Activated CD8-positive, alpha-beta memory T cell treated with anti-CD3 and anti-CD28 coated beads for 1 hour (primary cell): ENCODE data around the gene ZNF710.
A peak's percentile ranks its signal among the peaks of the same experiment; 100 is the strongest.

ENCODE experiments used
- DNase-seq, 2 donors: peaks; one replicate each; pipeline ENCODE4 v3.0.0-alpha.2; 2020; ENCODE audit warnings: low read depth in 1 of 2; ENCODE audit errors: extremely low read depth in 1 of 2

Gene ZNF710

DNA sequence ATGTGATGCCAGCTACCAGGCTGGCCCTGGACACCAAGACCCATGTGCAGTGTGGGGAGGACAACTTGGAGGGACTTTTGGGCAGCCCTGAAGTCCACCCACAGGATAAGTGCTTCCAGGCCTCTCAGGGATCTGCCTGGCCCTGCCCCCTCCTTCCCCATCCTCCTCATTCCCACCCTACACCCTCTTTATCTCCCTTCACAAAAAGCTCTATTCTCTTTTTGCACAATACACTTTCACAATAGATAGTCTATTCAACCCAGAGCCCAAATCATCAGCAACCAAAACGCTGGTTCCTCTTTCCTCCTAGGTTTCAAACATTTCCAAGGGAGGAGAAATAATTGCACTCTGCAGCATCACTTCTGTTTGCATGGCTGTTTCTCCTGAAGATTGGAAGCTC lies 7.8 kb upstream of the ZNF710 start:
- DNase-seq = no peak

- DNase-seq = no peak
Measured at GRCh38 chr15:89997079-89997478, 4.0 kb upstream of the ZNF710 start.

DNA sequence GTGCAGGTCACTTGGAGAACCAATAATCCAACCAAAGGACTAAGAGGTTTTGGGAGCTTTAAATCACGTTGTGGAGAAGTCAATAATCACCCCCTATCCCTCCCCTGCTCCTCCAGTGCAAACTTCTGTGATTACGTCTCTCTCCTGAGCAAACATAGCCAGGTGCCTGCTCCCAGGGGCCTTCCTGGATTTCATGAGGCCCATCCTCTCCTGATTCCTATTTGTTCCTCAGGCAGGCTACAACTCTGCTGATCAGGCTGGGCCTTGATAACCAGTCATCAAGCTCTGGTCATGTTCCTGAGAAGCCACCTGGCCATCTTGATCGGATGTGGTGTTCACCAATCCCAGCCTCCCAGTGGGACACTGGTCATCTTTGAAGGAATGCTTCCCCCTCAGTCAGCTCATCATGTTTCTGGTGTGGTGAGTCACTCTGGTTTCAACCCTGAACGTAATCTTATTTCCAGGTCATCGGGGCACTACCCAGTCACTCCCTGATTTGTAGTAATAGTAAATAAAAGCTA lies 2.9 kb upstream of the ZNF710 start:
- DNase-seq = no peak

DNA sequence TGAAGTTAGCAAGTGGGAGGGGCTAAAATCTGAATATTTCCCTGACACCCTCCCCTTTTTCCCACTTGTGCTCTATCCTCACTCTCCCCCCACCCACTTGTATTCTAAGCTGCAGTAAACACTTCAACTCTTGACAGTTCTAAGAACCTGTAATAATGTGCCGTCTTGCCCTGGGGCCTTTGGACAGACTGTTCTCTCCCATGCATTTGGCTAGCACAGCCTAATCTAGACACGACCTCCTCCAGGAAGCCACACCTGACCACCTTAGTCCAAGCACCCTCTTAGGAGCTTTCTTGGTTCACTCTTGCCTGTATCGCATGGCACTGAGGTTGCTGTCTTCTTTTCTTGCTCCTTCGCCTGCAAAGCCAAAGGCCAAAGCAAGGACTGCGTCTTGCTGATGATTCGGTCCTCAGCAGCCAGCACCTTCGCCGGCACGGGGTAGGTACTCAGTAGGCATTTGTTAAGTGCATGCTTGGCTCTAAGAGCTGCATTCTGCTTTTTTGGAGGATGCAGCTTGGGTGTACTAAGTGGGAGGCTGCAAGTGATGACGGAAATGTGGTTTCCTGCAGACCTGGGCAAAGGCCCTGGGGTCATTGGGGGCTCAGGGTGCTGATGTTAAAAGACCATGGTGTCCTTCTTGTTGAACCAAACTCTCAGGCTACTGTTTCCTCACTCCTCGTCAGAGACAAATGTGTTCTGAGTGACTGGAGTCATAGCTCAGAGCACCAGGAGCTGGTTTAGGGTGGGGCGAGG lies 2.0 kb upstream of the ZNF710 start:
- no peak for DNase-seq

DNA sequence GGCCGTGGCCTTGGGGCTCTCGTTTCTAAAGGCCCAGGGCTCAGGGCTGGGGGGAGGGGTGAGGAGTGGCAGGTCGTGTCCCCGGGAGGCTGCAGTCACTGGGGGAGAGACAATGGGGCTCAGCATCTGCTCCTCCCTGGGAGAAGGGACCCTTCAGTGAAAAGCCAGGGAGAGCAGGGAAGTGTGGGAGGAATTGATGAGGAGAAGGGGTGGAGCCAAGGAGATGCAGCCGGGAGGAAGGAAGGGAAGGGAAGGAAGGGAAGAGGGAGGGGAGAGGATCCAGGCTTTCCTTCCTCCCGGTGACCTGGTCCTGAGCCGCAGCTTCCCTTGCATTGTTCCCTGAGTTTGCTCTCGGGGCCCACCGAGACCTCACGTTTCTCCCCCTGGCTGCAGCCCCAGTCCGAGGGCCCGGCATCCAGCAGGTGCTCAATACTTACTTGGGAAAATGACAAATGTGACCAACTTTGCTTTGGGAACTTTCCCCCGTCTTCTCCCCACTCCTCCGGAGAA lies 1.4 kb upstream of the ZNF710 start:
- DNase-seq = no peak

DNA sequence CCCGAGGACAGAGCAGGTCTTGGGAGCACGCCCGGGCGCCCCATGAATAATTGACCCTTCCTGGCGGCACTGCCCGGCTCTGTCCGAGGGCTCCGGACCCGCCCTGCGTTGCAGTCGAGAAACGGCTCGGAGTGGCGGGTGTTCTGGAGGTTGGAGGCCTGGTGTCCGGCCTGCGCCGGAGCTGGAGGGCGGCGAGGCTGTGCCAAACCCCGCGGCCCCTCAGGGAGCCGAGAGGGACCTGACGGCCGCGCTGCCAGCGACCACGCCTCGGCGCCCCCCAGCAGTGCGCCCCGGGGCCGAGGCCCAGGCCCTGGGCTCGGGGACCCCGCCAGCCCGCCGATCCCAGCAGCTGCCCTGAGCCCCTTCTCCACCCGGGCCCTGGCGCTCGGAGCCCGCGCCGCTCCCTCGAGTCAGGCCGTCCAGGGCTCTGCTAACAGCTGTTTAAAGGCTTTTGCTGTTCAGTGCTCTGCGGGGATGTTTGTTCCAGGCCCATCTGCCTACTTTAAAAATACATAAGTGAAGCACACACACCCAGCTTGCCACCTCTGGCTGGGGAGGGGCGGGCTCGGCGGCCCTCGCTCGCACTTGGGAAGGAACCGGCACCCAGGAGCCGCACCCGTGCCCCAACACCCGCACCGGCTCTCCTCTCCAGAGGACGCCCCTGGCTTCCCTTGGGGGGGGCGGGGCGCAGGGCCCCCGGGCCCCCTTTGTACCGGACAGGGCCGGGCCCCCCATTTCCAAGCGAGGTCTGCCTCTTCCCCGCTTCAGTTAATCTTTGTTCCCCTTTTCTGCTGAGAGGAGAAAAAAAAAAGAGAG lies 730 bp upstream of the ZNF710 start:
- no peak for DNase-seq

- peak in 1 of 2 donors; percentile 34 for DNase-seq
Measured at GRCh38 chr15:90001683-90002427, 731 bp downstream of the ZNF710 start.

DNA sequence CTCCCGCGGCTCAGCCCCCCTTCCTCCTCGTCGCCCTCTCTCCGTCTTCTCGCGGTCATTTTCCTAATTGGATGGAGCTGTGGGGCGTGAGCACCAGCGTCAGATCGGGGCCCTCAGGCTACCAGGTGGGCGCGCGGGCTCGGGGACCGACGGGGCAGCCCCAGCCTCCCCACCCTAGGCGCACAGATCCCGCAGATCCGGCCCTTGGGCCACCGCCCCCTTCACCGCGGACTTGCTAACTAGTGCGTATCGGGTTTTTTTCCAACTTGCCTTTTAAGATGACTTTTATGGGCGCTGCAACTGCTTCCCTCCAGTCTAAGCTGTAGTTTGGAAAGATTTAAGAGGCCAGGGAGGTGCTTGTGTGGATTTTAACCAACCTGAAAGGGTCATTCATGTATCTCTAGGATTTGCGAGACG lies 1.3 kb downstream of the ZNF710 start:
- DNase-seq = no peak

GRCh38 chr15:90003736-90004135 lies 2.6 kb downstream of the ZNF710 start:
- no peak for DNase-seq

GRCh38 chr15:90004252-90004651 lies 3.1 kb downstream of the ZNF710 start:
- no peak for DNase-seq

- DNase-seq = no peak
Measured at GRCh38 chr15:90004671-90005070, 3.5 kb downstream of the ZNF710 start.

DNA sequence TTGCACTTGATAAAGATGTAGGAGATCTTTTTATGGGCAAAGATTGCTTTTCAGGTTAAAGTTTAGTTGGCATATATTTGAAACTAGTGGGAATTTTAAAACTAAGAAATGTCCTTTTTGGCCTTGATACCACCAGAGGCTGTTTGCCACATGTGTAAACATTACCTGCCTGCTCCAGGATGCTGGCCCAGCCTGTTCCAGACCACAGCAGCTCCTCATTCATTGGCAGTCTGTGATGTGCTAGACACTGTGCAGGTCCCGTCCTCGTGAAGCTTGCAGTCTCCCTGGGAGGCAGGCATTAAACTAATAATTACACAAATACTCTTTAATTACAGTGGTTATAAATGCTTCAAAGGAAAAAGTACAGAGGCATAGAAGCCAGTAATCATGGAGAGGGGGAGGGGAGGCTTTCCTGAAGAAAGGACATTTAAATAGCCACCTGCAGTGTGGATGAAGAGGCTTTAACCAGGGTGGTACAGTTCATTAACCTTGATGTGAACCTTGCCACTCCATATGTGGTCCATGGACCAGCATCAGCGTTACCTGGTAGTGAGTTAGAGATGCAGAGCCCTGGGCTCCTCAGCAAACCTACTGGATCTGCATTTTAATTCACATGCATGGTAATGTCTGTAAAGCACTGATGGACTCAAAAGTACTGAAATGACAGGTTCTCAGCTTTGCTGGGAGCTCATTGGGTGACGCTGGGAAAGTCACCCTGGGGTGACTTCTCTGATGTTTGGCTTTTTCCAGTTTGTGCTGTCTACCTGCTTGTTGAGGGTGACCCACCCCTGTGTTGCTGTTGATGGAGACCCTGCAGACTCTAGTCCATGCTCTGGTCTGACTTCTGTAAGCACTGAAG lies 5.3 kb downstream of the ZNF710 start:
- no peak for DNase-seq

DNA sequence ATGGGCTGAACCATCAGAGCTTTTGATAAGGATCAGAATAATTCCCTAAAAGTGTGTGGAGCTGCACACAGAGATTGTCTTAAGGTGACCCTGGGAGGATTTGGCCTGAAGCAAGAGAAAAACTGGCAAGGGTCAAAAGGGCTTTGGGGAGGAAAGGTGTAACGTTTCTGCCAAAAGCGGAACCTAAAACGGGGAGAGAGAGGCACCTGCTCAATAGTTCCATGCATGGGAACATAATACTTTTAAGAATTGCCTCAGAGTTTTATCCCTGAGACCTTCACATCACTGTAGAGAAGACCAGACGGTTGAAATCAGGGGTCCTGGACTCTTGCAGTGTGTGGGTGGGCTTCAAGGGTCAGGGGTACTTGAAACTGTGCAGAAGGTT lies 5.9 kb downstream of the ZNF710 start:
- DNase-seq = no peak

DNA sequence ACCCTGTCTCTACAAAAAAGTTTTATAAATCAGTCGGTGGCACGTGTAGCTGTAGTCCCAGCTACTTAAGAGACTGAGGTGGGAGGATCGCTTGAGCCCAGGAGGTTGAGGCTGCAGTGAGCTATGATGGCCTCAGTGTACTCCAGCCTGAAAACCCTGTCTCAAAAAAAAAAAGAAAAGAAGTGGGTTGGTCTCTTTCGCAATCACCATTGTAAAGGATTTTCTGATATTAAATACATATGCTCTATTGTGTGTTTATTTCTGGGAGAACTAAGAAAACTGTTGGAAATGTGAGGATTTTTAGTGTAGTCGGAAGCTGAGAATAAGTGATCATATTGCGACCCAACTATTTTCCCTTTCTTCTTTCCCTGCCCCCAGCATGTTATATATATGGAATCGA lies 7.5 kb downstream of the ZNF710 start:
- DNase-seq = no peak

DNA sequence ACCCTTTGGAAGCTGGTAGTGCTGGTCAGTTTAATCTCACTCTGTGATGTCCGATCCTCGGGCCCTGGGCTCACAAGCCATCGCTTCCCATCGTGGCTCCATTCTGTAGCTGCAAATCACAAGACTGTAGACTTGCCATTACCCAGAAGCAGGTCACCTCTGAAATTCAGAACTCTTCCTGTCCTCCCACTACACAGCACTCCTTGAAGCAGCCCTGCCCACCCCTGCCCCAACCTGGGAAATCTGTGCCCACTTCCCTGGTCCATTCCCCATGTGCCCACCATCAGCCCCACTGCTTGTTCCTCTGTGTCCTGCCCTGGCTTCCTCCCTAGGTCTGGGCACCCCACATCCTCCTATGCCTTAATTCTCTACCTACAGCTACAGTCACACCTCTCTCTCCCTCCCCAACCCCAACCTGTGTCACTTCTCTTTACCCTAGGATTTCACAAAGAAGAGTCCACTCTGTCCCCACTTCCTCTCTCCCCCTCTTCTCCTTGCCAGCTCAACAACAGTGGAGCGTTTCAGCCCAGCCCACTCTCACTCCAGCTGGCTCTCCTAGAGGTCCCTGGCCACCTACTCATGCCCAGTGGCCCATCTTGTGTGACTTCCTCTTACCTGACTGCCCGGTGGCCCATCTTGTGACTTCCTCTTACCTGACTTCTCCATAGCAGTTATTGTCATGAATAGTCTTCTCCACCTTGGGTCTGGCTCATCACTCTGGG lies 8.3 kb downstream of the ZNF710 start:
- DNase-seq = no peak

GRCh38 chr15:90011705-90012104 lies 10.6 kb downstream of the ZNF710 start:
- no peak for DNase-seq

DNA sequence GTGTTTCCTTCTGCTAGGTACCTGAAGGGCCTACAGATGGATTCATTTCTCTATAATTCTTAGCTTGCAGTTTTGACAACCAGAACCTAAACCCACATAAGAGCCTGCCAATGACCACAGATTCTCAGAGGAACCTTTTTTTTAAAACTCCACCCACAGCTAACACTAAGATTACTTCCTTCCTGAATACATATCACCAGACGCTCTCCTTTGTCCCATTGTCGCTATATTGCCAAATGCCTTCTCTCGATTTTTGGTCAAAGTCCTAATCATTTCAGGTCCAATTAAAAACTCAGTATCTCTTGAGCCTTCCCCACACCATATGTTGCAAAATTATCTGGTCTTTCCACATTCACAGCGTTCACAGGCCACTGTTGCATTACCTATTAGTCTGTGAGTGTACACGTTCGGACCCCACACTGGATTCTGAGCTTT lies 12.4 kb downstream of the ZNF710 start:
- DNase-seq = no peak

DNA sequence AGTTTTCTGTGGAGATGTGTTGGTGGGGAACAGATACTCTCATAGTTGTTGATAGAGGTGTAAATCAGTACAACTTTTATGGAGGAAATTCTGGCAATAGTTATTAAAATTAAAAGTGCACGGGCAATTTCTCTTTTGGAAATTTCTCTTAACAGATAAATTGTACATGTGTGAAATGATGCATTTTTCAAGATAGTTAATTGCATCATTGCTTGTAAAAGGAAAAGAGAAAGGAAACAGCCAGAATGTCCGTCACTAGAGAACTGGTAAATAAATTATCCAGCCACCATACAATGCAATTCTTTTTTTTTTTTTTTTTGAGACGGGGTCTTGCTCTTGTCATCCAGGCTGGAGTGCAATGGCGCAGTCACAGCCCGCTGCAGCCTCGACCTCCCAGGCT lies 14.2 kb downstream of the ZNF710 start:
- no peak for DNase-seq

GRCh38 chr15:90015749-90016148 lies 14.6 kb downstream of the ZNF710 start:
- DNase-seq = no peak

GRCh38 chr15:90016721-90017120 lies 15.6 kb downstream of the ZNF710 start:
- no peak for DNase-seq
